Thoracic aorta (tissue), 2 donors: ENCODE data around the gene SLC4A2. TPM values are rescaled to one million over a fixed set of nuclear protein-coding genes. Genes with fewer than 3 reads are reported as not detected.

ENCODE experiments used
- ATAC-seq: fragments of 150-250 bp; one replicate; pipeline ENCODE4 v1.8.0; 2017; ENCODE audit warnings: low read depth; ENCODE audit not compliant: insufficient number of reproducible peaks, low FRiP score
- DNase-seq: peaks from one replicate; pipeline ENCODE4 v3.0.0-alpha.2; 2020; ENCODE audit warnings: low spot score
- H3K27ac ChIP-seq, 2 donors: fragments of 200-600 bp; sonication (generic); 1 replicate in 1 of 2; 2 replicates in 1 of 2; pipeline ENCODE4 v1.5.1; 2016; ENCODE audit warnings: mild to moderate bottlenecking in 2 of 2, moderate library complexity in 2 of 2
- H3K27me3 ChIP-seq: fragments of 200-600 bp; sonication (generic); replicated peaks from 2 replicates; pipeline ENCODE4 v1.6.0; 2016; ENCODE audit warnings: mild to moderate bottlenecking; ENCODE audit not compliant: insufficient read depth
- H3K36me3 ChIP-seq: fragments of 200-600 bp; sonication (generic); one replicate; pipeline ENCODE4 v1.5.1; 2016
- H3K4me1 ChIP-seq, 2 donors: fragments of 200-600 bp; sonication (generic); 1 replicate in 1 of 2; 2 replicates in 1 of 2; pipeline versions ENCODE4 v1.5.1 to v1.6.0; 2016; ENCODE audit warnings: low read depth in 2 of 2, mild to moderate bottlenecking in 1 of 2; ENCODE audit not compliant: control insufficient read depth in 1 of 2
- H3K4me3 ChIP-seq: fragments of 200-600 bp; sonication (generic); 2 replicates; pipeline ENCODE4 v1.5.1; 2016; ENCODE audit warnings: mild to moderate bottlenecking
- H3K9me3 ChIP-seq: fragments of 200-600 bp; sonication (generic); 2 replicates; pipeline ENCODE4 v1.5.1; 2016
- CTCF ChIP-seq: fragments of 200-600 bp; sonication (generic); IDR thresholded peaks from one replicate; pipeline ENCODE4 v1.5.1; 2019; ENCODE audit warnings: antibody characterized with exemption
- total RNA-seq, 2 donors: library from RNA; depleted of rRNA; stranded (reverse); fragments of >200 nt; gene quantifications; one replicate each; pipeline versions ENCODE4 v1.1.0 to v1.2.3, GENCODE V29; 2016

The SLC4A2 gene
- total RNA-seq, 2 donors from 2014 or later = 89.1 to 119 TPM

DNA sequence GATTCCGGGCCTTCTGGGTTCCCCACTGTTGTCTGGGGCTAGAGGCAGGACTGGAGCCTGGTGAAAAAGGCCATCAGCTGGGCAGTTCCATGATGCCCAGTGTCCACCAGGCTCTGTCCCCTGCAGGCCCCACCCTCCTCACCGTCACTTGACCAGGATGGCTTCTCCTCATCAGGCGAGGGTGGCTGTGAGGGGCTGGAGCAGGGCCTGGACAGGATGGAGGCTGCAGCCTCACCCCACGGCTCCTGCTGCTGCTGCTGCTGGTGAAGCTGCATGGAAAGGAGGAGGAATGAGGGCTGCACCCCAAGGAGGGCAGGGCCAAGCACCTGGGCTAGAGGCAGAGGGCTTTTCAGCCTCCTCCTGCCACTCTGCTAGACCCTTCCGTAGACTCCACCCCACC lies 43.4 kb upstream of the SLC4A2 start:
- Histone ChIP-seq H3K9me3 (no peaks in the 10 kb centered on the region), H3K27me3 (no peaks in the 10 kb centered on the region), H3K36me3 (no peaks in the 10 kb centered on the region), H3K4me1 (peaks cover 9 to 26% of the 10 kb centered on the region in 2 donors), H3K4me3 (no peak overlapping the region), H3K27ac (no peak overlapping the region)
- ATAC-seq (no peak), DNase-seq (no peak)
- TF ChIP-seq CTCF = no peak

GRCh38 chr7:151016505-151016904 lies 42.9 kb upstream of the SLC4A2 start:
- H3K27ac ChIP-seq = no peak overlapping the region
- H3K4me1 ChIP-seq = peaks cover 9 to 26% of the 10 kb centered on the region in 2 donors
- ATAC-seq (no peak), DNase-seq (no peak)
- no peak for TF ChIP-seq CTCF
- no peaks in the 10 kb centered on the region for H3K9me3 ChIP-seq
- no peaks in the 10 kb centered on the region for H3K27me3 ChIP-seq
- no peak overlapping the region for H3K4me3 ChIP-seq
- no peaks in the 10 kb centered on the region for H3K36me3 ChIP-seq

DNA sequence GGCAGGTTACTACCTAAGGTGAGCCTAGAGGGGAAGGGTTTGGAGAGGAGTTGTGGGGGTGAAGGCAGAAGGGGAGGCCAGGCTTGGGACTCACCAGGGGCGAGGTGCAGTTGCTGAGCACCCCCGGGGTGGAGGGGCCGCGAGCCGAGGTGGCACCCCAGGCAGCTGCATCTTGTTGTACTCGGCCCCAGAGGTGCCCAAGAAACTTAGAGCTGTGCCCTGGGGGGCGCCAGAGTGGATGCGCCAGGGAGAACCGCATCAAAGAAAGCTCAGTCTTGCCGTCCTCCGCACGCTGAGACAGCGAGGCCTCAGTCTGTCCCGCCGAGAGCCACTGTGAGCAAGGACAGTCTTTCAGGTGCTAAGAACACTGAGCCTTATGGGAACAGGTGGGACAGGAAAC lies 42.4 kb upstream of the SLC4A2 start:
- peaks cover 9 to 26% of the 10 kb centered on the region in 2 donors for H3K4me1 ChIP-seq
- H3K27me3 ChIP-seq = no peaks in the 10 kb centered on the region
- TF ChIP-seq CTCF = no peak
- DNase-seq (no peak), ATAC-seq (no peak)
- H3K4me3 ChIP-seq = no peak overlapping the region
- H3K27ac ChIP-seq = no peak overlapping the region
- H3K36me3 ChIP-seq = no peaks in the 10 kb centered on the region
- H3K9me3 ChIP-seq = no peaks in the 10 kb centered on the region

- Histone ChIP-seq H3K27me3 (no peaks in the 10 kb centered on the region), H3K4me3 (peak overlapping the region; percentile 34), H3K9me3 (no peaks in the 10 kb centered on the region), H3K27ac (no peak overlapping the region), H3K4me1 (peaks cover 9 to 26% of the 10 kb centered on the region in 2 donors), H3K36me3 (no peaks in the 10 kb centered on the region)
- no peak for DNase-seq
- no peak for ATAC-seq
- no peak for TF ChIP-seq CTCF
Measured at GRCh38 chr7:151017370-151017952, 41.9 kb upstream of the SLC4A2 start.

DNA sequence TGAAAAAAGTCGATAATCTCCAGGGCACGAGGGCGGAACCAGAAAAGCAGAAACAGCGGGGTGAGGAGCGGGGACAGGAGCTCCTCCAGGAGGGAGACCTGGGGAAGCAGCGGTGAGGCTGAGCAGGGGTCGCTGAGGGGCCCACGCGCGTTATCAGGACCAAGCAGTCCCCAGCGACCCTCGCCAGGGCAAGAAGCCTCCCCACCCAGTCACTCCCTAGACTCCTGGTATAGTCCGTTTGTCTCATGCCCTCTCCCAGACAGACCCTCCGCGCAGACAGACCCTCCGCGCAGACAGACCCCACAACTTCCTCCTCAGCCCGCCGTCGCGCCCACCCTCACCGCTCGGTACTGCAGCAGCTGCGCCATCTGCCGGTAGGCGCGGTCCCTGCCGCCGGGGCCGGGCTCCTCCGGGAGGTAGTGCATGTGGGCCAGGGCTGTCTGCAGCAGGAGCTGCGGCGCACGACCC lies 41.4 kb upstream of the SLC4A2 start:
- ATAC-seq = peak; percentile 16
- peaks cover 9 to 26% of the 10 kb centered on the region in 2 donors for H3K4me1 ChIP-seq
- H3K27me3 ChIP-seq = no peaks in the 10 kb centered on the region
- no peaks in the 10 kb centered on the region for H3K9me3 ChIP-seq
- peak overlapping the region; percentile 34 for H3K4me3 ChIP-seq
- peak; percentile 75 for TF ChIP-seq CTCF
- no peak for DNase-seq
- no peaks in the 10 kb centered on the region for H3K36me3 ChIP-seq
- no peak overlapping the region for H3K27ac ChIP-seq
